ENCODE measurements around the gene IFRD2. TPM values are rescaled to one million over a fixed set of nuclear protein-coding genes. Genes with fewer than 3 reads are reported as not detected.

Gene IFRD2
- total and polyA plus RNA-seq, 9 of the 15 experiments (the other 6 are each of a cell fraction or from before 2014, with no cell fraction given): 30.5 to 115 (median 52.8) TPM

- TF ChIP-seq FOXA1 (IDR thresholded peaks at IDR 0.05; ENCODE audit: borderline replicate concordance) (no peak), L3MBTL2 (IDR thresholded peaks at IDR 0.05) (peak; percentile 88), NR2C1 (IDR thresholded peaks at IDR 0.05) (no peak), NR2C1 (tag; IDR thresholded peaks at IDR 0.05) (no peak), MAZ (CRISPR knock-in tag; conservative IDR thresholded peaks at IDR 0.05 in 1 of 2, IDR thresholded peaks at IDR 0.05 in 1 of 2) (peak; percentile 55 to 63; a peak in 3 of 4 replicates), FOXK2 (conservative IDR thresholded peaks at IDR 0.05 in 1 of 2, IDR thresholded peaks at IDR 0.05 in 1 of 2; ENCODE audit: low read depth in 2 of 2) (no peak), ZNF584 (CRISPR knock-in tag; IDR thresholded peaks at IDR 0.05; ENCODE audit: low read depth) (no peak), ZNF146 (CRISPR knock-in tag; IDR thresholded peaks at IDR 0.05; ENCODE audit: unreplicated experiment) (no peak), RUNX1 (IDR thresholded peaks at IDR 0.05; ENCODE audit: low read depth) (no peak), CBX8 (IDR thresholded peaks at IDR 0.05; ENCODE audit: borderline replicate concordance, extremely low read depth, low read depth, low read length, poor library complexity, severe bottlenecking) (no peak), CTBP1 (IDR thresholded peaks at IDR 0.05; ENCODE audit: borderline replicate concordance) (peak; percentile 14; the same call in 1 of the 2 replicates), ZFP91 (CRISPR knock-in tag; IDR thresholded peaks at IDR 0.05) (no peak), SMARCA4 (IDR thresholded peaks at IDR 0.05) (no peak), ARNT (IDR thresholded peaks at IDR 0.05) (no peak), ZNF431 (CRISPR knock-in tag; IDR thresholded peaks at IDR 0.05) (no peak), CEBPB (tag; IDR thresholded peaks at IDR 0.05) (no peak), ZNF655 (CRISPR knock-in tag; IDR thresholded peaks at IDR 0.05) (no peak), ELF4 (CRISPR knock-in tag; IDR thresholded peaks at IDR 0.05) (no peak), CTCFL (IDR thresholded peaks at IDR 0.05; ENCODE audit: borderline replicate concordance, insufficient read depth, low read depth, low read length, poor library complexity, severe bottlenecking) (no peak), PREB (CRISPR knock-in tag; IDR thresholded peaks at IDR 0.05) (no peak), IRF9 (tag; IDR thresholded peaks at IDR 0.05) (no peak)
These were observed 48.5 kb upstream of the IFRD2 start, which contains the start of gene RASSF1 (continued) for GRCh38 chr3:50340448-50341329.
